Fibroblast of pulmonary artery (primary cell): ENCODE data around the gene MYL6.

Experiments
- DNase-seq: peaks from one replicate; pipeline ENCODE4 v3.0.0-alpha.2; 2010; ENCODE audit warnings: low read depth
- H3K4me3 ChIP-seq: replicated peaks from 2 replicates; pipeline ENCODE4 v1.5.1; 2011; ENCODE audit warnings: low read depth, mild to moderate bottlenecking, control low read depth, low read length, moderate library complexity
- CTCF ChIP-seq: IDR thresholded peaks from 2 replicates; pipeline ENCODE4 v1.5.1; 2011; ENCODE audit warnings: mild to moderate bottlenecking, control low read depth, low read length, inconsistent platforms; ENCODE audit errors: missing control alignments

MYL6 gene

DNA sequence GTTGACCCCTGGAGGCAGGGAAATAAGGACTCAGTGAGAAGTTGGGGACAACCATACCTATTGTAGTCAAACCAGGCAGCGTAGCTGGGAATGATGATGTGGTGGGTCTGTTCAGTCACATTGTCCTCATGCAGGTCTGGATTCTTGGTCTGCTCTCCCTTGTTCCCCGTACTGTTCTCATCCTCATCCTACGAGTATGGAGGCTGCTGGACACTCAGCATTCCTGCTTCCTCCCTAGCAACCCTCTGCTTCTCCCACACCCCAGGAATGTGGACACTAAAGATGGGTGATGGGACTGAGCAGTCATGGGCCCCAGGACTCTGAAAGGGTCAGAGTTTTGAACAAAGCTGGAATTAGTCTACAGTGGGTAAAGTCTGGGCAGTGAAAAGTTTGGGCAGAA lies 20.2 kb downstream of the MYL6 start:
- no peak for DNase-seq
- TF ChIP-seq CTCF = no peak
- H3K4me3 ChIP-seq = no peak overlapping the region

DNA sequence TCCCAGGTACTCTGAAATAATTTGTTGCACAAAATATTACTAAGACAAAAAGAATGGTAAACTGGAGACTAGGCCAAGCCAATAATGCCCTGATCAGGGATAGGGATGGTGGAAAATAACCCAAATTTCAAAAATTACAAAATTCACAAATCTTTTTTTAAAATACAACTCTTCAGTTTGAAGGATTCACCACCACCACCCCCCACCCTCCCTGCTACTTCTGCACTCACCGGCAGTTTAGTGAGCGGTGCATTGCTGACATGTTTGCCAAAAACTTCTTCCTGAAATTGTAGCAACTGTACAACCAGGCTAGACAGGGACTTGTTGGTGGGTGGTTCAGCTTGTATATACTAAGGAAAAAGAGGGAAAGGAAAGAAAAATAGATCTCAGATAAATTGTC lies 28.8 kb downstream of the MYL6 start:
- DNase-seq = no peak
- no peak for TF ChIP-seq CTCF
- no peak overlapping the region for H3K4me3 ChIP-seq

DNA sequence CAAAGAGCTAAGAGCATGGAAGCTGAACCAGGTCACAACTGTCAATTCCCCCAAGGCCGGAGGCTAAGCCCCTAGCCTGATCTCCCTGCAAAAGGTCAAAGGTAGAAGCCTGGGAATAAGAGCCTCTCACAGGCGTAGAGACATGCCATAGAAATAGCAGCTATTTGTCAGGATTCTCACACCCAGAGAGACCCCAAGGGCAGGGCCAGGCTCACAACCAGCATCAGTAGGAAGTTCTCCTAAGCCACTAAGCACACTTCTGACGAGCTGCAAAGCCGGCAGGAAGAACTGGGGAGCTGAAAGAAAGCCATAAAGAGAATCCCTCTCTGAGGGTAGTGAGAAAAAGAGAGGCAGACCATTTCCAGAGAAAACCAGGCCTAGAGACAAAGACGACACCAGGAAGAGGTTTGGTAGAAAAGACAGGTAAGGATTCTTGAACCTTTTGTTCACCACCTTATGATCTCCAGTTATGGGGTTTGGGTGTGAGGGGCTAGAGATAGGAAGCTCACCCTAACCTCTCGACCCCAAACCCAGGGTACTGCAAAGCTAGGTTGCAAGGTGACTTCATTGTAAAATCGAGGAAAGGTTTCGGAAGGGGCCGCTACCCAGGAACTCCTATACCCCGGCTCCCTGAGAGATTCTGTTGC lies 30.1 kb downstream of the MYL6 start:
- H3K4me3 ChIP-seq = peak overlapping the region; percentile 69
- no peak for TF ChIP-seq CTCF
- DNase-seq = no peak

DNA sequence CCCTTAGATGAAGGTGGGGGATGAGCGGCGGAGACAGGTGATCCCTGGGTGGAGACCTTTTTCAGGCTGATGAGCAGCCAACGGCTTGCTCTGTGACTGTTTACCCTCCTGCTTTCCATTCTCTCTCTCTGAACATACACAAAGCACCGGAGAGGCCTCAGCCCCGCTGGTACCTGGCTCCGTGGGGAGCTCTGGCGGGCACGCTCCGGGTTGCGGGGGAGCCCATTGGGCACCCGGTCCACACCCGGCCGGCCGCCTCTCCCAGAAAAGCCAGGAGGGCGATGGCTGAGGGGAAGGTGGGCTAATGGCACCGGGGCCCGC lies 30.6 kb downstream of the MYL6 start:
- peak overlapping the region; percentile 69 for H3K4me3 ChIP-seq
- no peak for DNase-seq
- no peak for TF ChIP-seq CTCF

GRCh38 chr12:56189099-56189917 lies 31.1 kb downstream of the MYL6 start, which contains the start of gene SMARCC2:
SMARCC2 (minus strand) TSS chr12:56189483; CDS start chr12:56189461, 22 bp downstream.
- peak; percentile 44 for TF ChIP-seq CTCF
- DNase-seq = peak; percentile 87
- H3K4me3 ChIP-seq = peak within 1 kb of the TSS; percentile 76

DNA sequence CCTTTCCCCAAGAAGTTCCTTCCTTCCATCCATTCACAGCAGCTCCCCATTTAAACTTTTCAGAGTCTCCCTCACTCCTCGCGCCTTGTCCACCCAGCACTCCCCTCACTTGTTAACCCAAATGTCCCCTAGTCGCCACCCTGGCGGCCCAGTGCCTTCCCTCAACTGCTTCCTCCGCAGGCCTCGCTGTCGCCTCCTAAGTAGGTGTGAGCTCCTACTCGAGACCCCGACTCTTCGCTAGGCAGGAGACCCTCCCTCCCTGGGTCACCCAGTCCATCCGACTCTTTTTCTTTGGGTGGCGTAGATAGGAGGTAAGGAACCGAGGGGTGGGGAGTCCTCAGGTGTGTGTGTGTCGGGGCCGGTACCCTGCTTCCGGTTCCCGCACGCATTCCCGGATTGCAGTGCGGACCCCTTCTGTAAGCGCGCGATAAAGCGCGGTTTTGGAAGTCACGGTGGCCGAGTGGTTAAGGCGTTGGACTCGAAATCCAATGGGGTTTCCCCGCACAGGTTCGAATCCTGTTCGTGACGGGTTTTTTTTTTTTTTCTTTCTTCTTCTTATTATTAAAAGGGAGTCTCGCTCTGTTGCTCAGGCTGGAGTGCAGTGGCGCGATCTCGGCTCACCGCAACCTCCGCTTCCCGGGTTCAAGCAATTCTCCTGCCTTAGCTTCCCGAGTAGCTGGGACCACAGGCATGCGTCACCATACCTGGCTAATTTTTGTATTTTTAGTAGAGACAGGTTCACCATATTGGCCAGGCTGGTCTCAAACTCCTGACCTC lies 31.9 kb downstream of the MYL6 start:
- H3K4me3 ChIP-seq = peak overlapping the region; percentile 76
- no peak for TF ChIP-seq CTCF
- DNase-seq = peak; percentile 84
